Osteoblast (primary cell): ENCODE measurements around the gene CNGA2. TPM values are rescaled to one million over a fixed set of nuclear protein-coding genes. Genes with fewer than 3 reads are reported as not detected.

Experiments
- DNase-seq: peaks from one replicate; pipeline ENCODE4 v3.0.0; 2011; ENCODE audit warnings: low spot score, mixed read lengths; ENCODE audit not compliant: insufficient read length; ENCODE audit errors: missing footprints
- H2AFZ ChIP-seq: 2 replicates; pipeline ENCODE4 v1.6.0; 2011; ENCODE audit warnings: mild to moderate bottlenecking, low read length
- H3K27ac ChIP-seq: 2 replicates; pipeline ENCODE4 v1.5.1; 2011; ENCODE audit warnings: mild to moderate bottlenecking, low read depth, low read length, moderate library complexity
- H3K27me3 ChIP-seq: 2 replicates; pipeline ENCODE4 v1.6.0; 2012; ENCODE audit warnings: mild to moderate bottlenecking, control low read depth, inconsistent platforms, low read length, moderate library complexity; ENCODE audit not compliant: insufficient read depth
- H3K36me3 ChIP-seq: 2 replicates; pipeline ENCODE4 v1.5.1; 2011; ENCODE audit warnings: mild to moderate bottlenecking, low read length, control low read depth, moderate library complexity; ENCODE audit not compliant: insufficient read depth
- H3K4me1 ChIP-seq: 2 replicates; pipeline ENCODE4 v1.5.1; 2011; ENCODE audit warnings: mild to moderate bottlenecking, low read length, control low read depth, moderate library complexity; ENCODE audit not compliant: insufficient read depth
- H3K4me2 ChIP-seq: 2 replicates; pipeline ENCODE4 v1.6.0; 2011; ENCODE audit warnings: mild to moderate bottlenecking, low read length; ENCODE audit not compliant: insufficient read depth
- H3K4me3 ChIP-seq: fragments of 200-600 bp; sonication (generic); 3 replicates; pipeline ENCODE4 v1.5.1; 2012; ENCODE audit warnings: mild to moderate bottlenecking, low read length, inconsistent platforms; ENCODE audit not compliant: insufficient read depth
- H3K79me2 ChIP-seq: 2 replicates; pipeline ENCODE4 v1.6.0; 2012; ENCODE audit warnings: mild to moderate bottlenecking, low read length, control low read depth, inconsistent platforms; ENCODE audit not compliant: insufficient read depth
- H3K9me3 ChIP-seq: 2 replicates; pipeline ENCODE4 v1.5.1; 2011; ENCODE audit warnings: low read depth, low read length, control low read depth
- H4K20me1 ChIP-seq: 2 replicates; pipeline ENCODE4 v1.6.0; 2012; ENCODE audit warnings: mild to moderate bottlenecking, low read length, control low read depth; ENCODE audit not compliant: insufficient read depth
- total RNA-seq: library from RNA; depleted of rRNA; stranded (reverse); fragments of >200 nt; gene quantifications from 2 replicates; pipeline ENCODE4 v1.2.3, GENCODE V29; 2012
- TF ChIP-seq, protein P1 (sequence below): IDR thresholded peaks from 2 replicates; pipeline ENCODE4 v1.5.1; 2011; ENCODE audit warnings: mild to moderate bottlenecking, low read depth, low read length, moderate library complexity; ENCODE audit errors: extremely low read depth

The CNGA2 gene
- total RNA-seq, 1 donor: not detected

DNA sequence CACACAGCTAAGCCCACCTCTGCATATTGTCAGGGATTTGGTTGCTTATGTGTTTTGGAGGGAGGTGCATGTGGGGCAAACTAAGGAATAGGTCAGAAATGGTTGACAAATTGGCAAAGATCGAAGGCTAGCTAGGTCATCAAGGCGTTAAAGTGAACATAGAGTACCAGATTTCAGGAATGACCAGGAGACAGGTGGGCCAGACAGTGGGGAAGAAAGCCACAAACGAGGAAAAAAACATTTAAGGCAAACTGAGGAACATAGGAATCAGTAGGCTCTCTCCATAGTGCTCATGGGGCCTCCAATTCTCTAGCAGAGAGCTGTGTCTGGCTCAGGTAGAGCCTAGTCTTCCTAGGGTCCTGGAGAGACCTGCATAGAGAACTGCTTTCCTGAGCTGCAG lies 57.4 kb downstream of the CNGA2 start:
- Histone ChIP-seq H3K79me2 (no peaks in the 10 kb centered on the region), H2AFZ (no peak overlapping the region), H3K36me3 (no peaks in the 10 kb centered on the region), H3K4me3 (no peak overlapping the region), H3K27me3 (peaks cover 12% of the 10 kb centered on the region), H3K27ac (no peak overlapping the region), H3K4me1 (peaks cover 21% of the 10 kb centered on the region), H3K4me2 (no peak overlapping the region), H3K9me3 (no peaks in the 10 kb centered on the region), H4K20me1 (no peaks in the 10 kb centered on the region)
- DNase-seq: no peak
- TF ChIP-seq, protein P1, sequence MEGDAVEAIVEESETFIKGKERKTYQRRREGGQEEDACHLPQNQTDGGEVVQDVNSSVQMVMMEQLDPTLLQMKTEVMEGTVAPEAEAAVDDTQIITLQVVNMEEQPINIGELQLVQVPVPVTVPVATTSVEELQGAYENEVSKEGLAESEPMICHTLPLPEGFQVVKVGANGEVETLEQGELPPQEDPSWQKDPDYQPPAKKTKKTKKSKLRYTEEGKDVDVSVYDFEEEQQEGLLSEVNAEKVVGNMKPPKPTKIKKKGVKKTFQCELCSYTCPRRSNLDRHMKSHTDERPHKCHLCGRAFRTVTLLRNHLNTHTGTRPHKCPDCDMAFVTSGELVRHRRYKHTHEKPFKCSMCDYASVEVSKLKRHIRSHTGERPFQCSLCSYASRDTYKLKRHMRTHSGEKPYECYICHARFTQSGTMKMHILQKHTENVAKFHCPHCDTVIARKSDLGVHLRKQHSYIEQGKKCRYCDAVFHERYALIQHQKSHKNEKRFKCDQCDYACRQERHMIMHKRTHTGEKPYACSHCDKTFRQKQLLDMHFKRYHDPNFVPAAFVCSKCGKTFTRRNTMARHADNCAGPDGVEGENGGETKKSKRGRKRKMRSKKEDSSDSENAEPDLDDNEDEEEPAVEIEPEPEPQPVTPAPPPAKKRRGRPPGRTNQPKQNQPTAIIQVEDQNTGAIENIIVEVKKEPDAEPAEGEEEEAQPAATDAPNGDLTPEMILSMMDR: no peak

DNA sequence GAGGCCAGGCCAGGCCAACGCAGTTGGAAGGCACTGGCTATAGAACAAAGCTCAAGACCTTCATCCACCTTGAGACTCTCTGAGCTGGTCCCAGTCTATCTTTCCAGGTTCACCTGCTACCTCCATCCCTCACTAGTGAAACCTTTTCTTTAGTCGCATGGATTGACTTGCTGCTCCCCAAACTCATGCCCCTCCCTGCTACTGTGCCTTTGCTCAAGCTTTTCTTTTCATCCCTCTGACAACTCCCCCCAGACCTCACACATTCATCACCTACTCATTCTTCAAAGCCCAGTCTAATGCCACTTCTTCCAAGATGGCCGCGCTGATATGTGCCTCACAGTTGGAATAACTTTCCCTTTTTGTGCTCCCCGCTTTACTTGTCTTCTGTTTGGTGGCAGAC lies 58.0 kb downstream of the CNGA2 start:
- no peak overlapping the region for H3K4me3 ChIP-seq
- TF ChIP-seq, protein P1: no peak
- H4K20me1 ChIP-seq: no peaks in the 10 kb centered on the region
- DNase-seq: no peak
- H3K27me3 ChIP-seq: peaks cover 14% of the 10 kb centered on the region
- no peaks in the 10 kb centered on the region for H3K36me3 ChIP-seq
- H3K27ac ChIP-seq: no peak overlapping the region
- H3K4me2 ChIP-seq: no peak overlapping the region
- no peaks in the 10 kb centered on the region for H3K9me3 ChIP-seq
- no peak overlapping the region for H2AFZ ChIP-seq
- peaks cover 21% of the 10 kb centered on the region for H3K4me1 ChIP-seq
- no peaks in the 10 kb centered on the region for H3K79me2 ChIP-seq

DNA sequence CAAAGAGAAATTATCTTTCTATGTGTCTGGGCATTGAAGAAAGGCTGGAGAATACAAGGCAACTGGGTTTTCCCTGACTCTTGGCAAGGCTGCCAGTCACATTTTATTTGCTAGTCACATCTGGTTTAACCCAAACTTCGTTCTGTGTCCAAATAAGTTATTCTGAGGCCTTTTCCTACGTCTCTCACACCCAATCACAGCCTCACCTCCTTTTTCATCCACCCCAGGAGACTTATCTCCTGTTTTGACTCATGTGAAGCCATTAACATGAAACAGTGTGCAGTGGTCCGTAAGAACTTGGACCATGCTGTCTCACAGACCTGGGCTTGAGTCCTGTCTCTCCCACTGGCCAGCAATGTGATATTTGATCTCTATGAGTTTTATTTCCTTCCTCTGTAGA lies 59.3 kb downstream of the CNGA2 start:
- no peaks in the 10 kb centered on the region for H3K36me3 ChIP-seq
- H3K4me1 ChIP-seq: peaks cover 16% of the 10 kb centered on the region
- no peak for DNase-seq
- H3K4me2 ChIP-seq: no peak overlapping the region
- H2AFZ ChIP-seq: no peak overlapping the region
- H3K27me3 ChIP-seq: peaks cover 16% of the 10 kb centered on the region
- TF ChIP-seq, protein P1: no peak
- H3K4me3 ChIP-seq: no peak overlapping the region
- H3K9me3 ChIP-seq: no peaks in the 10 kb centered on the region
- no peaks in the 10 kb centered on the region for H3K79me2 ChIP-seq
- H4K20me1 ChIP-seq: no peaks in the 10 kb centered on the region
- no peak overlapping the region for H3K27ac ChIP-seq

Other genes starting within 250 kb of the CNGA2 start
- gene PASD1, start 171.1 kb upstream of the CNGA2 start, total RNA-seq: not detected in 2 replicates
- under 0.01 TPM in 1 of 2 replicates, not detected in the other for gene PRRG3, start 39.3 kb upstream of the CNGA2 start, total RNA-seq
- not detected in 2 replicates for gene FATE1, start 18.7 kb upstream of the CNGA2 start, total RNA-seq
- not detected in 2 replicates for gene MAGEA4, start 178.1 kb downstream of the CNGA2 start, total RNA-seq
- 32.1 and 33.3 TPM in 2 replicates for gene GABRE, start 239.9 kb downstream of the CNGA2 start, total RNA-seq